ENCODE data around the gene SMC2. TPM values are rescaled to one million over a fixed set of nuclear protein-coding genes. Genes with fewer than 3 reads are reported as not detected.

SMC2 gene
- total RNA-seq, 4 donors from 2014 or later, result 5.4 to 8.4 (median 6.9) TPM

DNA sequence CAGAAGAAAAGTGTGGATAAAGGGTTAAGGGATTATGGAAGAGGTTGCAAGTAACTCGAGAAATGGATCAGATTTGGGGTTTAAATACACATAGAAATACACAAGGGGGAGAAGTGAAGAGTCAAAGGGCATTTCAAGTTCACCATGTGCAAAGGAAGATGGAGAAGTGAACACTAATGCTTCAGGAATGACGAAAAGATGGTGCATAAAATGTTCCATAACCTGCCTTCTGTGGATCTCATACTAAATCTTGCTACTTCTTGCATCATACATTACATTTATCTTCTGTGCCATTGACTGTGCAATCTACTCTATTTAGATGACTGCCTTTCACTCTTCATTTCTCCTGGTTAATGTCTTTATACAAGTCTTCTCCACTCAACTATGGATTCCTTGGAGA lies 5.7 kb upstream of the SMC2 start:
- ATAC-seq (ENCODE audit: low FRiP score) (no peak), DNase-seq (ENCODE audit: low spot score) (no peak)
- no peak for TF ChIP-seq CTCF (IDR thresholded peaks at IDR 0.05)

- DNase-seq (ENCODE audit: low spot score), result no peak
- TF ChIP-seq CTCF (IDR thresholded peaks at IDR 0.05), result no peak
Observed at GRCh38 chr9:104090578-104090977, 3.5 kb upstream of the SMC2 start.

DNA sequence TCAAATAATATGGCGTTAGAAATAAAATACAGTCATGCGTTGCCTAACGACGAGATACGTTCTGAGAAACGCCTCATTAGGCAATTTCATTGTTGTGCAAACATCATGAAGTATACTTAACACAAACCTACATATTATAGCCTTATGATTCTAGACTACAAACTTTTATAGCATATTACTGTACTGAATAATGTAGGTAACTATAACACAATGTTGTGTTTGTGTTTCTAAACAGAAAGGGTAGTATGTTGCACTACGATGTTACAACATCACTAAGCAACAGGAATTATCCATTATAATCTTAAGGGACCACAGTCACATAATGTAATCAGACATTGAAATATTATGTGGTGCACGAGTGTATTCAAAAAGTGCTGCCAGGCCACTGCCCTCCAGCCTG lies 3.0 kb upstream of the SMC2 start:
- no peak for TF ChIP-seq CTCF (IDR thresholded peaks at IDR 0.05)
- DNase-seq (ENCODE audit: low spot score) (no peak), ATAC-seq (ENCODE audit: low FRiP score) (no peak)

More at GRCh38 chr9:104090578-104090977, 3.5 kb upstream of the SMC2 start:
- ATAC-seq (ENCODE audit: low FRiP score), result no peak

- no peak for DNase-seq (ENCODE audit: low spot score)
- TF ChIP-seq CTCF (IDR thresholded peaks at IDR 0.05), result no peak
- ATAC-seq (ENCODE audit: low FRiP score), result no peak
Observed at GRCh38 chr9:104091708-104092107, 2.4 kb upstream of the SMC2 start.

- DNase-seq (ENCODE audit: low spot score) (no peak), ATAC-seq (ENCODE audit: low FRiP score) (no peak)
- no peak for TF ChIP-seq CTCF (IDR thresholded peaks at IDR 0.05)
Observed at GRCh38 chr9:104092192-104092591, 1.9 kb upstream of the SMC2 start.

DNA sequence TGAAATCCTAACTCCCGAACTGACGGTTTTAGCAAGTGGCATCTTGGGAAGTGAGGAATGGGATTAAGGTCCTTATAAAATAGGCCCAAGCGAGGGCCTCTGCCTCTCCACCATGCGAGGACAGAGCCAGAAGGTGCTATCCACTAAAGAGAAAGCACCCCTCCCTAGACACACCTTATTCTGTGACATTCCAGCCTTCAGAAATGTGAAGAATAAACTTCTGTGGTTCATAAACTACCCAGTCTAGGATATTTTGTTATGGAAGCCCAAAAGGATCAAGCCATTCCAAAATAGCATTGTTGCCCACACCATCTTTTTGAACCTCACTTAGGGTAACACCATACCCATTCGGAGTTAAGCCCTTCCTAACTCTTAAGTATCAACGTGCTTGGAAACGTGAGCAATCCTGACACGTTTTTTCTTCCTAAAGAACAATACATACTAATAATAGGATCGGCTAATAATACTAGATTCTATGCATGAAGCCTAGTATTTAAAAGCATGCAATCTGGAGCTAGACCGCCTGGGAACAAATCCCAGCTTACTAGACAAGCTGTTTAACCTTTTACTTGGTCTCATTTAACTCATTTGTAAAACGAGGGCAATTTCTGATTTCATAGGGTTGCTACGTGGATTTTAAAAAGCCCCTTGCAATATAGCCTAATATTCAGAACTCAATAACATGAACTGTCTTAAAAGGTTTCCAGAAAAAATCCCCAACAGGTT lies 1.1 kb upstream of the SMC2 start:
- DNase-seq (ENCODE audit: low spot score) (no peak), ATAC-seq (ENCODE audit: low FRiP score) (no peak)
- no peak for TF ChIP-seq CTCF (IDR thresholded peaks at IDR 0.05)

- TF ChIP-seq CTCF (IDR thresholded peaks at IDR 0.05), result no peak
- DNase-seq (ENCODE audit: low spot score), result no peak
- no peak for ATAC-seq (ENCODE audit: low FRiP score)
Observed at GRCh38 chr9:104094534-104095015, 466 bp downstream of the SMC2 start.
